Astrocyte of the cerebellum (primary cell): ENCODE data around the gene NUDT7.

Experiments used
- DNase-seq: peaks from one replicate; pipeline ENCODE4 v3.0.0-alpha.2; 2011; ENCODE audit warnings: low read depth
- H3K4me3 ChIP-seq: 2 replicates; pipeline ENCODE4 v1.5.1; 2011; ENCODE audit warnings: mild to moderate bottlenecking, low read depth, low read length, moderate library complexity
- in situ Hi-C: cut with HindIII; loops from 2 replicates; pipeline ENCODE4 v1.10.0; 2017; ENCODE audit warnings: low sequenced_read_pairs
- TF ChIP-seq, protein P1 (sequence below): IDR thresholded peaks from 2 replicates; pipeline ENCODE4 v1.5.1; 2012; ENCODE audit warnings: low read length, low read depth, moderate library complexity, mild to moderate bottlenecking; ENCODE audit errors: missing control alignments

The NUDT7 gene

DNA sequence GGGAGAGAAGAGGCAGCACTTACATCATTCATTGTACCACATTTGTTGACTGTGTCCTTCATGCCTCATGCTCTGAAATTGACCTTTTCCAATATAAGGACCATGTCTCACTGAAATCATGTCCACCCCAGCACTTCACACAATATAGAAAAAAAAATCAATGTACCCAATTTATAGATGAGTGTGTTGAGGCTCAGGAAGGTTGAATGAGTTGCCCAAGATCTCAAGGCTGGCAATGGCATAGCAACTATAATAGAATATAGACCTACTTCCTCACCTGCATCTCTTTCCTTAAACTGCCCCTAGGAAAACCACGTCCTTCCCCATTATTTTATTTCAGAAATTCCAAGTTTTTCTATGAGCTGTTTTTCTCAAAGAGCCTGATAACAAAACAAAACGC, 65.1 kb downstream of the NUDT7 start:
- TF ChIP-seq, protein P1, sequence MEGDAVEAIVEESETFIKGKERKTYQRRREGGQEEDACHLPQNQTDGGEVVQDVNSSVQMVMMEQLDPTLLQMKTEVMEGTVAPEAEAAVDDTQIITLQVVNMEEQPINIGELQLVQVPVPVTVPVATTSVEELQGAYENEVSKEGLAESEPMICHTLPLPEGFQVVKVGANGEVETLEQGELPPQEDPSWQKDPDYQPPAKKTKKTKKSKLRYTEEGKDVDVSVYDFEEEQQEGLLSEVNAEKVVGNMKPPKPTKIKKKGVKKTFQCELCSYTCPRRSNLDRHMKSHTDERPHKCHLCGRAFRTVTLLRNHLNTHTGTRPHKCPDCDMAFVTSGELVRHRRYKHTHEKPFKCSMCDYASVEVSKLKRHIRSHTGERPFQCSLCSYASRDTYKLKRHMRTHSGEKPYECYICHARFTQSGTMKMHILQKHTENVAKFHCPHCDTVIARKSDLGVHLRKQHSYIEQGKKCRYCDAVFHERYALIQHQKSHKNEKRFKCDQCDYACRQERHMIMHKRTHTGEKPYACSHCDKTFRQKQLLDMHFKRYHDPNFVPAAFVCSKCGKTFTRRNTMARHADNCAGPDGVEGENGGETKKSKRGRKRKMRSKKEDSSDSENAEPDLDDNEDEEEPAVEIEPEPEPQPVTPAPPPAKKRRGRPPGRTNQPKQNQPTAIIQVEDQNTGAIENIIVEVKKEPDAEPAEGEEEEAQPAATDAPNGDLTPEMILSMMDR, result no peak
- in situ Hi-C loops, result no loop called here
- no peak for DNase-seq
- H3K4me3 ChIP-seq, result no peak overlapping the region

- DNase-seq, result no peak
- peak within 1 kb of the TSS; percentile 79 for H3K4me3 ChIP-seq
- TF ChIP-seq, protein P1, result no peak
- in situ Hi-C loops, result no loop called here
Measured at GRCh38 chr16:77788181-77789084, 66.1 kb downstream of the NUDT7 start, which contains the start of gene VAT1L. TSS of gene VAT1L (plus strand) at chr16:77788564. CDS start at chr16:77788683, 119 bp downstream.

GRCh38 chr16:77789085-77790008, 67.0 kb downstream of the NUDT7 start:
- no peak for DNase-seq
- in situ Hi-C loops, result no loop called here
- peak overlapping the region; percentile 79 for H3K4me3 ChIP-seq
- TF ChIP-seq, protein P1, result no peak

- peak overlapping the region; percentile 79 for H3K4me3 ChIP-seq
- TF ChIP-seq, protein P1, result no peak
- no peak for DNase-seq
- in situ Hi-C loops, result no loop called here
Measured at GRCh38 chr16:77790009-77790372, 67.7 kb downstream of the NUDT7 start.

- in situ Hi-C loops, result no loop called here
- TF ChIP-seq, protein P1, result no peak
- DNase-seq, result no peak
- no peak overlapping the region for H3K4me3 ChIP-seq
Measured at GRCh38 chr16:77790912-77791311, 68.6 kb downstream of the NUDT7 start.
